HPDE6-E6E7 (cell line): Measurements from ENCODE around the gene ZMIZ2.
"Not testable (repeated sequence)": the region's sequence is repeated elsewhere in the genome, so short reads cannot be mapped to it uniquely, and the experiment has no call there.

ENCODE experiments used
- DNase-seq: peaks from one replicate; pipeline ENCODE4 v3.0.0; 2011; ENCODE audit warnings: missing footprints; ENCODE audit errors: extremely low spot score

ZMIZ2 gene

DNA sequence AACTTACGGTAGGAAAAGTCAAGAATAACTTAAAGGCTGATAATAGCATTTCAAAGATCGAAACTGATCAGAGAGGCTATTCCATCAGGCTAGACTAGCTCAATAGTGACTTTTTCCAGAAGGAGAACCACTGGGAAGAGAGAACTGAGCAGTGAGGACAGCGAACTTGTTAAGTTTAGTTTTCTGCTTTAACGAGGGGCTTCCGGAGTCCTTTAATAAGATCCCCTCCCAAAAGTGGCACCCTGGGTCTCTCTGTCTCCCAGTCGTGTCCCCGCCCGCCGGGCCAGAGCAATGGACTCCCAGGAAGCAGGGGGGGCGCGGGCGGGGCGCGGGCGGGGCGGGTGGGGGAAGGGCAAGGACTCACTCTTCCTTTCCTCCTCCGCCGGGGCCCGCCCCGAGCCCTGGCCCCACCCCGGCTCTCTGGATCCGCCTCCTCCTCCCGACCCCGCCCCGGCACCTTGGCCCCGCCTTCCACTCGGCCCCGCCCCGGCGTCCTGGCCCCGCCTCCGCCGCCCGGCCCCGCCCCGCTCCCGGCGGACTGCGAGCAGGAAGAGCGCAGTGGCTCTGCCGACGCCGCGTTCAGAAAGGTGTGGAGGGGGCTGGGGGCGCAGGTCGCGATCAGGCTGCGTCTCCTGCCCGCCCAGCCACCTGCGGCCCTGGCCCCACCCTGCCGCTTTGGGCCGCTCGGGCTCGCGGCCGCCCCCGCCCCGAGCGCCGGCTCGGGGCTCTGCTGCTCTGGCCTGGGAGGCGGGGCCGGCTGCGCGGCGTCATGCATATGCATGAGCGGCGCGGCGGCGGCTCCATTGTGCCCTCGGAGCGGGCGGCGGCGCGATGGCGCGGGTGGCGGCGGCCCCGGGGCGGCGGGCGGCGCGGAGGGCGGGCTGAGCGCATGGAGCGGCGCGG lies at the start of gene ZMIZ2:
TSS of gene ZMIZ2 (plus strand) at position 803 of the 903 bp plus-strand sequence. CDS start 7,403 bp downstream, outside the sequence.
- DNase-seq: peak; percentile 67

DNA sequence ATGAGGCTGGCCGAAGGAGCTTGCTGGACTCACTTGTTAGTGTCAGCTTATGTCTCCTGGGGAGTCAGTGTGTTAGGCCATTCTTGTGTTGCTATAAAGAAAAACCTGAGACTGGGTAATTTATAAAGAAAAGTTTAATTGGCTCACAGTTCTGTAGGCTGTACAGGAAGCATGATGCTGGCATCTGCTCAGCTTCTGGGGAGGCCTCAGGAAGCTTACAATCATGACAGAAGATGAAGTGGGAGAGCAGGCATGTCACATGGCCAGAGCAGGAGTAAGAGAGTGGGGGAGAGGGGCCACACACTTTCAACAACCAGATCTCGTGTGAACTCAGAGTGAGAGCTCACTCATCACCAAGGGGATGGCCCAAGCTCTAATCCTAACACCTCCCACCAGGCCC lies 49.0 kb upstream of the ZMIZ2 start:
- not testable (repeated sequence) for DNase-seq

DNA sequence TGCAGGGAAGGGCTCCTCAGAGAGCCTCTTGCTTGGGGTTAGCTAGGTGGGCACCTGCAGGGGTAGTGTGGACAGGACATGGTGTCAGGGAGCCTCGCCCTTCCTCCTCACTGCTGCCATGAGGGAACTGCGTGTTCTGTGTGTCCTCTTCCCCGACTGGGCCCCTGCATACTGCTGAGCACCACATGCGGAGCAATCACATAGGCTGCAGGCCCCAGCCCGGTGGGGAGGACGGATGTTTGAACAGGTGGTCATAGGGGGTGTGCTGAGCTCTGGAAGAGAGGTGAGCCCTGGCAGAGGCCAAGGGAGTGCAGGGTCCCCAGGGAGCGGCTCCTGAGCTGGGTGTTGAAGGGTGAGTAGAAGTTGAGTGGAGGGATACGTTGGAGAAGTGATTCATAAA lies 48.3 kb upstream of the ZMIZ2 start:
- no peak for DNase-seq

GRCh38 chr7:44703391-44703790 lies 45.3 kb upstream of the ZMIZ2 start:
- not testable (repeated sequence) for DNase-seq

GRCh38 chr7:44703921-44704320 lies 44.7 kb upstream of the ZMIZ2 start:
- no peak for DNase-seq

- DNase-seq: no peak
Observed at GRCh38 chr7:44705434-44705833, 43.2 kb upstream of the ZMIZ2 start.

DNA sequence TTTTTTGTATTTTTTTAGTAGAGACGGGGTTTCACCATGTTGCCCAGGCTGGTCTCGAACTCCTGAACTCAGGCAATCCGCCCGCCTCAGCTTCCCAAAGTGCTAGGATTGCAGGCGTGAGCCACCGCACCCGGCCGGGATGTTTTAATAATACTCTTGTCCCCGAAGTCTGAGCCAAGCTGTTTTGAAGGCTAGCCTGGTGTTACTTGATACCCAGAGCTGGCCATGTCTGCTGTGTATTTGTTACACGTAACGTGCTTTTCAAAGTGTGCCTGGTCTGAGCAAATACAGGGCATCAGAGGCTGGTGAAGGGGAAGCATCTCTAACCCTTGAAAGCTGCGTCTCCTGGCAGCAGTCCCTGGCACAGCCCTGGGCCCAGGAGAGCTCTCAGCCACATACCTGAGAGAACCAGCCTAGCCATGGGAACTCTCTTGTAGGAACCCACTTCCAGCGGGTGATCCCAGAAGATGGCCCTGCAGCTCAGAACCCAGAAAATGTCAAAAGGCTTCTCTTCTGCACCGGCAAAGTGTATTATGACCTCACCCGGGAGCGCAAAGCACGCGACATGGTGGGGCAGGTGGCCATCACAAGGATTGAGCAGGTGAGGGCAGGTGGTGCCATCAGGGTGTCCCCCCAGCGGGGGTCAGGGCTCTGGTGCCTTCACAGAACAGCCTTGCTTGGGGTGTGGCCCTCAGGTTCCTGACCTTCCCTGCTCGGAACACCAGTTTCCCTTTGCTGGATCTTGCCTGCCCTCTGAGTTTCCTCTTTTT lies 41.7 kb upstream of the ZMIZ2 start:
- no peak for DNase-seq

GRCh38 chr7:44707558-44708230 lies 41.0 kb upstream of the ZMIZ2 start:
- DNase-seq: no peak

- no peak for DNase-seq
Observed at GRCh38 chr7:44709011-44709915, 39.4 kb upstream of the ZMIZ2 start.

GRCh38 chr7:44709945-44710596 lies 38.6 kb upstream of the ZMIZ2 start:
- no peak for DNase-seq

GRCh38 chr7:44711528-44711927 lies 37.1 kb upstream of the ZMIZ2 start:
- DNase-seq: no peak

DNA sequence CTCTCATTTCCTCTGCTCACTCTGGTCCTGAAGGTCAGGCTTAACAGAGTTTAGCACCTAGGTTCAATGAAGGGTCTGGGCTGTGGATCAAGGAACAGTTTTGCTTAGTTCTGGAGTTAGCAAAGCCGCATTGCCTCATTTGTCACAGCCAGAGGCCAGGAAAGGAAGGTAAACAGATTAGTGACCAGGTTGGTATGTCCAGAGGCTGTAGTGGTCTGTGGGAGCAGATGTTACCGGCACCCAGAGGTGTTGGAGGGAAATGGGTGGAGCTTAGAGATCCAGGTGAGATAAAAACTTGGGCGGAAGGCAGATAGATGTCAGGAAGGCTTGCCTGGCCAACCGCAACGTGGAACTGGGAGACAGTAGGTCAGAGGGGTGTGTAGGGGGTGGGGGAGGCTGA lies 36.6 kb upstream of the ZMIZ2 start:
- DNase-seq: no peak

GRCh38 chr7:44713141-44713540 lies 35.5 kb upstream of the ZMIZ2 start:
- DNase-seq: no peak

DNA sequence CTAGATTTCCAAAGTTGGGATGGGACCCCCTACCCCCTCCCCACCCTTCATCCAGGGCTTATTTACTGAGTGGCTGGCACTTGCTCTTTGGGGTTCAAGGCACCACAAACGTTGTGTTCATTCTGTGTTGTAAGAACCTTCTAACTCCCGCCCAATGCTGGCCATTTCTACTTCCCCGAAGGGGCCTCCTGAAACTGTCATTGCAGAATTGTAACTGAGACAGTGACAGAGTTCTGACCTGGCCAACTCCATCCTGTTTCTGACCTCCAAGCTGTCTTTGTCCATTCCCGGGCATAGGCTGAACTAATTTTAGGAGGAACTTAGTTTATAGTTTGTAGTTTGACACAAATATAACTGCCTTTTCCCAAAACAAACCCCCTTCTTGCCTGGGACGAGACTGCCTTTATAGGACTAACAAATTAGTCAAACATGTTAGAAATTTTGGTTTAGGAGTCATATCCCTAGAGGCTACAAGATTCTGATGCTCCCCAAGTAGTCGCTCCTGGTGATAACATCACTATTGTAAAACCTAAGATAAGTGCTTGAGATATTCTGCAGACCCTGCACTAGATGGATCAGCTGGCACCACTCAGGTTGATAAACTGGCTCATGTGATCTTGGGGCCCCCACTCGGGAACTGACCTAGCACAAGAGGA lies 34.8 kb upstream of the ZMIZ2 start:
- DNase-seq: no peak

- DNase-seq: no peak
Observed at GRCh38 chr7:44716205-44716604, 32.4 kb upstream of the ZMIZ2 start.

- DNase-seq: no peak
Observed at GRCh38 chr7:44720301-44720700, 28.3 kb upstream of the ZMIZ2 start.

- DNase-seq: no peak
Observed at GRCh38 chr7:44724276-44724675, 24.4 kb upstream of the ZMIZ2 start.

DNA sequence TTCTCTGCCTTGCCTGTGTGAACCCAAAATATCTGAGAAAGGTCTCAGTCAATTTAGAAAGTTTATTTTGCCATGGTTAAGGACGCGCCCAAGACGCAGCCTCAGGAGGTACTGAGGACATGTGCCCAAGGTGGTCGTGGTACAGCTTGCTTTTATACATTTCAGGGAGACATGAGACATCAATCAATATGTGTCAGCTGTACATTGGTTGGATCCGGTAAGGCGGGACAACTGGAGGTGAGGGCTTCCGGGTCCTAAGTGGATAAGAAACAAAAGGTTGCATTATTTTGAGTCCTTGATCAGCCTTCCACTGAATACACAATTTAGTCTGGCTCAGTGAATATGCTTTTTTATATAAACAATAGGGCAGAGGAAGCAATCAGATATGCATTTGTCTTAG lies 22.4 kb upstream of the ZMIZ2 start:
- DNase-seq: not testable (repeated sequence)

DNA sequence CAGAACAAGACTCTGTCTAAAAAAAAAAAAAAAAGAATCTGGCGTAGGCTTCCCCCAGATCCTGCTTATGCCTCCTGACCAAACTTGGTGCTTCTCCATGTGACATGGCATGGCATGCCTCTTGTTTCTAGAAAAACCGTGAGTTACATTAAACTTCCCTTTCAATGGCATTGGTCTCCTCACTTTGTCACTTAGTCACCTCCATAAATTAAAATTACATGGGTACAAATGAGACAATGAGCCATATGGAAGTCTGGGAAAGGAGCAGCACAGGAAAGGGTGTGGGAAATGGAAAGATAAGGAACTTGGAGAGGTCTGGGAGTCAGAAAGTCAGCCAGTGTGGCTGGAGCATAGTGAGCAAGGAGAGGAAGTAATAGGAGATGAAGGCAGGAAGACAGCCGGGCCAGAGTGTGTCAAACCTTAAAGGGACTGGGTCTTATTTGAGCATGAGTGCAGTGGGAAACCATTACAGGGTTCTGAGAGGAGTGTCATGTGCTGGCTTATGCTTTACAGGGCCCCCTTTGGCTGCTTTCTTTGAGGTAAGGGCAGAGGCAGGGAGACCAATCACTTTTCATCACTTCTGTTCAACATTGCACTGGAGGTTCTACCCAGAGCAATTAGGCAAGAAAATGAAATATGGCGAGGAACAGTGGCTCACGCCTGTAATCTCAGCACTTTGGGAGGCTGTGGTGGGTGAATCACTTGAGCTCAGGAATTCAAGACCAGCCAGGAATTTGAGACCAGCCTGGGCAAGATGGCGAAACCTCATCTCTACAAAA lies 21.3 kb upstream of the ZMIZ2 start:
- no peak for DNase-seq

- no peak for DNase-seq
Observed at GRCh38 chr7:44727937-44728262, 20.7 kb upstream of the ZMIZ2 start.
